HG03354 (cell line): ENCODE results near the gene PGF.
"Not testable (repeated sequence)": the region's sequence is repeated elsewhere in the genome, so short reads cannot be mapped to it uniquely, and the experiment has no call there.

Source experiments
- ATAC-seq: cut with Tn5 transposase; IDR thresholded peaks from one replicate; pipeline ENCODE4 v1.9.1; 2021; ENCODE audit warnings: mild to moderate bottlenecking; ENCODE audit not compliant: unreplicated experiment, poor library complexity, severe bottlenecking

PGF gene

GRCh38 chr14:74947353-74948227 is 7.8 kb downstream of the PGF start:
- ATAC-seq = no peak

- no peak for ATAC-seq
Measured at GRCh38 chr14:74946659-74947281, 8.6 kb downstream of the PGF start.

- peak; percentile 50 for ATAC-seq
Measured at GRCh38 chr14:74945852-74946658, 9.3 kb downstream of the PGF start.

GRCh38 chr14:74945261-74945851 is 10.0 kb downstream of the PGF start:
- ATAC-seq = no peak

GRCh38 chr14:74942608-74943007 is 12.8 kb downstream of the PGF start:
- peak; percentile 27 for ATAC-seq

GRCh38 chr14:74942181-74942580 is 13.2 kb downstream of the PGF start:
- peak; percentile 26 for ATAC-seq

- peak; percentile 59 for ATAC-seq
Measured at GRCh38 chr14:74941676-74942097, 13.7 kb downstream of the PGF start.

- ATAC-seq = no peak
Measured at GRCh38 chr14:74940956-74941565, 14.3 kb downstream of the PGF start.

- no peak for ATAC-seq
Measured at GRCh38 chr14:74938531-74939495, 16.6 kb downstream of the PGF start.

GRCh38 chr14:74937171-74937570 is 18.2 kb downstream of the PGF start:
- ATAC-seq = no peak

- ATAC-seq = no peak
Measured at GRCh38 chr14:74936731-74937130, 18.7 kb downstream of the PGF start.

- no peak for ATAC-seq
Measured at GRCh38 chr14:74936151-74936550, 19.2 kb downstream of the PGF start.

- no peak for ATAC-seq
Measured at GRCh38 chr14:74935360-74935680, 20.1 kb downstream of the PGF start.

- ATAC-seq = peak; percentile 47
Measured at GRCh38 chr14:74934476-74935359, 20.7 kb downstream of the PGF start.

- no peak for ATAC-seq
Measured at GRCh38 chr14:74934041-74934440, 21.4 kb downstream of the PGF start.

- not testable (repeated sequence) for ATAC-seq
Measured at GRCh38 chr14:74932936-74933335, 22.5 kb downstream of the PGF start.

- ATAC-seq = no peak
Measured at GRCh38 chr14:74932401-74932901, 22.9 kb downstream of the PGF start.
